Measurements from ENCODE around the gene MARK3.

MARK3 gene

DNA sequence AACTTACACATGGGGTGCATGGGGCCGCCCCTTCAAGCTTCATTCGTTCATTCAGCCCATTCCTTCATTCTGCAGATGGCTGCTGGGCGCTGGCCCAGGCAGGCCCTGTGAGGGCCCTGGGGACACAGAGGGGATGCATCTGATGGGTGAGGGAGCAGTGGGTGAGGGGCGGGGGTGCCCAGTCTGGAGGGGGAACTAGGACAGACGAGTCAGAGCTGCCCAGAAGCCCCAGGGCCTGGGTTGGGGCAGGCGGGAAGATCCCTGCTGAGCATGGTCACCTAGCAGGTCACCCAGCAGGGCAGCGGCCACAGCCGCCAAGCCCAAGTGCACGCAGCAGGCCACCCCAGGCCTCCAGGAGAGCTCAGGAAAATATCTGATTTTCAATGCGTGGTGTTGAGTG is 157.9 kb downstream of the MARK3 start:
- CTCF ChIA-PET, result interaction anchor here (0.5 to 3.1 kb wide), 3 partner anchors 18 to 612 kb away, joined by 3 to 13 read pairs (median 3); no protein-coding TSS in a partner anchor
- TF ChIP-seq BHLHE40 (IDR thresholded peaks at IDR 0.05; ENCODE audit: borderline replicate concordance) (no peak), FOXM1 (IDR thresholded peaks at IDR 0.05; ENCODE audit: borderline replicate concordance) (no peak), HDGF (IDR thresholded peaks at IDR 0.05; ENCODE audit: borderline replicate concordance) (no peak), TARDBP (IDR thresholded peaks at IDR 0.05) (no peak), SP1 (IDR thresholded peaks at IDR 0.05) (no peak), FOXK2 (IDR thresholded peaks at IDR 0.05) (no peak)
- DNase-seq (ENCODE audit: extremely low spot score), result no peak
- POLR2A ChIA-PET, result interaction anchor here (0.7 to 1.2 kb wide), 2 partner anchors 20 to 24 kb away, joined by 3 to 4 read pairs; partner anchors contain the start of gene CKB

DNA sequence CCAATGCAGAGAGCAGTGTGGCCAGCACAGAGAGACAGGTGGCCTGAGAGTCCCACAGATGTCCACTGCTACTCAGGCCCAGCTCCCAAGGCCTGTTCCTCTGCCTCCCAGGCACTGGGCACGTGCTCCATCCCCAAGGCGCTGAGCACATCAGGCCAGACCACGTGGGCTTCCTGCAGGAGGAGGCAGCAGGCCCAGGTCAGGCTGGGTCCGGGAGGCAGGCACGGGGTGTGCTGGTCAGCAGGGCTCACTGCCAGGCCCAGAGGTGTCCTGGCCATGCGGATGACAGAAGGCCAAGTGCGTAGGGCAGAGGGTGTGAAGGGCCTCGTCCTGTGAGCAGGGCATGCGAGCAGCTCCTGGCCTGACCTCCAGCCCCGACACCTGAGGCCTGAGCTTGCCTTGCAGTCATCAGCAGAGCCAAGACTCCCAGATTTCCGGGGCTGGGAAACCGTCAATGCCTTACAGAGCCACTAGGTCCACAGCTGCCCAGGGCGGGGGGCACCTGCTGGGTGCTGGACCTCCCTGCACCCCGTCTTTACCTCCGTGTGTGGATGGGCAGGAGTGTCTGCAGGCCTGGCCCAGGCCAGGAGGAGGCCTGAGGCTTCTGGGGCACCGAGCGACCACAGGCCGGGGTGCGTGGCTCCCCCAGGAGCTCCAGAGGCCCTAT is 158.6 kb downstream of the MARK3 start:
- ChIA-PET CTCF (interaction anchor here (1.2 to 3.1 kb wide), 2 partner anchors 18 to 25 kb away, joined by 3 to 13 read pairs; no protein-coding TSS in a partner anchor), POLR2A (interaction anchor here (0.7 kb wide), 1 partner anchor 25 kb away, joined by 3 read pairs; no protein-coding TSS in a partner anchor)
- TF ChIP-seq SP1 (IDR thresholded peaks at IDR 0.05) (no peak), FOXK2 (IDR thresholded peaks at IDR 0.05) (no peak), BHLHE40 (IDR thresholded peaks at IDR 0.05; ENCODE audit: borderline replicate concordance) (no peak), FOXA1 (IDR thresholded peaks at IDR 0.05) (no peak), CTBP1 (IDR thresholded peaks at IDR 0.05; ENCODE audit: borderline replicate concordance) (no peak), ARNT (IDR thresholded peaks at IDR 0.05) (no peak), TARDBP (IDR thresholded peaks at IDR 0.05) (no peak), LEF1 (IDR thresholded peaks at IDR 0.05; ENCODE audit: borderline replicate concordance) (no peak), L3MBTL2 (conservative IDR thresholded peaks at IDR 0.05) (no peak), FOXM1 (IDR thresholded peaks at IDR 0.05; ENCODE audit: borderline replicate concordance) (no peak), NFRKB (IDR thresholded peaks at IDR 0.05) (no peak), SUZ12 (IDR thresholded peaks at IDR 0.05) (no peak), ELF4 (IDR thresholded peaks at IDR 0.05) (no peak), HDGF (IDR thresholded peaks at IDR 0.05; ENCODE audit: borderline replicate concordance) (no peak), ZNF384 (IDR thresholded peaks at IDR 0.05) (no peak)
- TF ChIP-seq, protein P1, sequence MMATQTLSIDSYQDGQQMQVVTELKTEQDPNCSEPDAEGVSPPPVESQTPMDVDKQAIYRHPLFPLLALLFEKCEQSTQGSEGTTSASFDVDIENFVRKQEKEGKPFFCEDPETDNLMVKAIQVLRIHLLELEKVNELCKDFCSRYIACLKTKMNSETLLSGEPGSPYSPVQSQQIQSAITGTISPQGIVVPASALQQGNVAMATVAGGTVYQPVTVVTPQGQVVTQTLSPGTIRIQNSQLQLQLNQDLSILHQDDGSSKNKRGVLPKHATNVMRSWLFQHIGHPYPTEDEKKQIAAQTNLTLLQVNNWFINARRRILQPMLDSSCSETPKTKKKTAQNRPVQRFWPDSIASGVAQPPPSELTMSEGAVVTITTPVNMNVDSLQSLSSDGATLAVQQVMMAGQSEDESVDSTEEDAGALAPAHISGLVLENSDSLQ (IDR thresholded peaks at IDR 0.05), result no peak
- DNase-seq (ENCODE audit: extremely low spot score), result no peak

DNA sequence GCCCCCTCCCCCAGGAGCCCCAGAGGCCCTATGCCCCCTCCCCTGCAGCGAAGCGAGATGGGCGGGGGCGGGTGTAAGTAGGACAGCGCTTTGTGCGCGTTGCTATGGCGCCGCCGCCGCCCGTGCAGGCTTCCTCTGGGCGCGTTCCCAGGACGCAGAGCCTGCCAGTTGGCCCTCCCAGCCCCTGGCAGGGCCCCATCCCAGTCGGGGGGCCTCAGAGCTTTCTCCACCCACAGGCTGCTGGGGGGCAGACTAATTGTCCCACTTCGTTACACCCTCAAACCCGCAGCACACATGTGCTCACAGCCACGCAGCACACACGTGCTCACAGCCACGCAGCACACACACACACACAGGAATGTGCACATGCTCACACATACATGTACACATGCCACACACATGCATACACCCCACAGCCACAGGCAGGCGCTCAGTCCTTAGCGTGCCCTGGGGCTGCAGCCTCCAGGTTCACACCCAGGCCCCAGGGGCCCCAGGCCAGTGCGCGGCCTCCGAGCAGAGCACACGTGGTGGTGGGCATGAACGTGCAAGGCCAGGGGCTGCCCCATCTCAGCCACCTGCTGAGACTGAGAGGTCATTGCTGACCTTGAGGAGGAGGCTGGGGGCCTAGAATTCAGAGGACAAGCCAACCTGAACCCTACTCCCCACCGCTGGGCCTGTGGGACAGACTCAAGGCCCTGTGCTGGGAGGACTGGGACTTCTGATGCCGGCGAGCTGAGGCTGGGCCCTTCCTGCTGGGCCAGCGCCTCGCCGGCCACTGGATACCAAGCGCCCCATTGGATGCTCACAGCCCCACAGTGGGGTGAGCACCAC is 159.4 kb downstream of the MARK3 start:
- ChIA-PET POLR2A (interaction anchor here (1.8 to 2.6 kb wide), 2 partner anchors 23 to 26 kb away, joined by 14 to 16 read pairs; no protein-coding TSS in a partner anchor), CTCF (interaction anchor here (1.1 to 3.1 kb wide), 2 partner anchors 24 to 26 kb away, joined by 5 to 13 read pairs; no protein-coding TSS in a partner anchor)
- no peak for TF ChIP-seq BHLHE40 (IDR thresholded peaks at IDR 0.05; ENCODE audit: borderline replicate concordance)
- TF ChIP-seq TARDBP (IDR thresholded peaks at IDR 0.05), result no peak
- no peak for TF ChIP-seq SUZ12 (IDR thresholded peaks at IDR 0.05)
- TF ChIP-seq LEF1 (IDR thresholded peaks at IDR 0.05; ENCODE audit: borderline replicate concordance), result no peak
- no peak for TF ChIP-seq FOXM1 (IDR thresholded peaks at IDR 0.05; ENCODE audit: borderline replicate concordance)
- TF ChIP-seq NFRKB (IDR thresholded peaks at IDR 0.05), result no peak
- no peak for TF ChIP-seq FOXK2 (IDR thresholded peaks at IDR 0.05)
- TF ChIP-seq, protein P1 (IDR thresholded peaks at IDR 0.05), result no peak
- TF ChIP-seq HDGF (IDR thresholded peaks at IDR 0.05; ENCODE audit: borderline replicate concordance), result no peak
- no peak for TF ChIP-seq ARNT (IDR thresholded peaks at IDR 0.05)
- no peak for TF ChIP-seq CTBP1 (IDR thresholded peaks at IDR 0.05; ENCODE audit: borderline replicate concordance)
- no peak for TF ChIP-seq L3MBTL2 (conservative IDR thresholded peaks at IDR 0.05)
- TF ChIP-seq FOXA1 (IDR thresholded peaks at IDR 0.05), result no peak
- no peak for TF ChIP-seq ELF4 (IDR thresholded peaks at IDR 0.05)
- no peak for TF ChIP-seq SP1 (IDR thresholded peaks at IDR 0.05)
- no peak for TF ChIP-seq ZNF384 (IDR thresholded peaks at IDR 0.05)
- DNase-seq (ENCODE audit: extremely low spot score), result no peak

DNA sequence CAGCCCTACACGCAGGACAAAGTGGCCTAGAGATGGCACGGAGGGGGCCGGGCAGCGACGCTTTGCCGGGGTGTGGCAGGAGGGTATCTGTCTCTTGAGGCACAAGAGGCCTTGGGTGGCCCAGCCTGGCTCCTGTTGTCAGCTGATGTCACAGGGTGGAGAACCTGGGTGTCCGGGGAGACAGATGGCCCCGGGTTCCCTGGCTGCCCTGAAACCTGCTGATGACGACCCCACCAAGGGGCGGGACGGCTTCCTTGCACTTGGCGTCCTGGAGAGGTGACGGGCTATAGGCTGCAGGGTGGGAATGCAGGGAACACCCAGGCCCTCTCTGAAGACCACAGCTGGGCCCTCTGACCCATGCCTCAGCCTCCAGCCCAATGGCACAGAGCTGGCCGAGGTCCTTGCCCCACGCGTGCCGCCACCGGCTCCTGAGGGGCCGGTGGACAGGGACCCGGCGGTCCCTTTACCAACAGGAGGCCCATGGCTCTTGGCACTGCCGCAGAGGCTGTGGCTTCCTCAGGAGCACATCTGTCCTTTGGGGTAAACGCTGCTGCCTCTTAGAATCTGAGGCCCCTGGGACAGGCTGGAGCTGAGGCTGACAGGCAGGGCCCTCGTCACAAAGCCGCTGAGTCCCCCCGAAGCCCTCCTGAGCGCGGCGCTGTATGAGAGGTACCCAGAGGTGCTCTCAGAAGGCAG is 160.2 kb downstream of the MARK3 start:
- CTCF ChIA-PET, result interaction anchor here (1.1 to 2.4 kb wide), 3 partner anchors 16 to 27 kb away, joined by 3 to 26 read pairs (median 5); no protein-coding TSS in a partner anchor
- DNase-seq (ENCODE audit: extremely low spot score), result no peak
- POLR2A ChIA-PET, result interaction anchor here (0.7 to 2.6 kb wide), 3 partner anchors 18 to 27 kb away, joined by 3 to 16 read pairs (median 14); no protein-coding TSS in a partner anchor
- TF ChIP-seq ELF4 (IDR thresholded peaks at IDR 0.05) (no peak), L3MBTL2 (conservative IDR thresholded peaks at IDR 0.05) (no peak), HDGF (IDR thresholded peaks at IDR 0.05; ENCODE audit: borderline replicate concordance) (no peak), SP1 (IDR thresholded peaks at IDR 0.05) (no peak), SUZ12 (IDR thresholded peaks at IDR 0.05) (no peak)

DNA sequence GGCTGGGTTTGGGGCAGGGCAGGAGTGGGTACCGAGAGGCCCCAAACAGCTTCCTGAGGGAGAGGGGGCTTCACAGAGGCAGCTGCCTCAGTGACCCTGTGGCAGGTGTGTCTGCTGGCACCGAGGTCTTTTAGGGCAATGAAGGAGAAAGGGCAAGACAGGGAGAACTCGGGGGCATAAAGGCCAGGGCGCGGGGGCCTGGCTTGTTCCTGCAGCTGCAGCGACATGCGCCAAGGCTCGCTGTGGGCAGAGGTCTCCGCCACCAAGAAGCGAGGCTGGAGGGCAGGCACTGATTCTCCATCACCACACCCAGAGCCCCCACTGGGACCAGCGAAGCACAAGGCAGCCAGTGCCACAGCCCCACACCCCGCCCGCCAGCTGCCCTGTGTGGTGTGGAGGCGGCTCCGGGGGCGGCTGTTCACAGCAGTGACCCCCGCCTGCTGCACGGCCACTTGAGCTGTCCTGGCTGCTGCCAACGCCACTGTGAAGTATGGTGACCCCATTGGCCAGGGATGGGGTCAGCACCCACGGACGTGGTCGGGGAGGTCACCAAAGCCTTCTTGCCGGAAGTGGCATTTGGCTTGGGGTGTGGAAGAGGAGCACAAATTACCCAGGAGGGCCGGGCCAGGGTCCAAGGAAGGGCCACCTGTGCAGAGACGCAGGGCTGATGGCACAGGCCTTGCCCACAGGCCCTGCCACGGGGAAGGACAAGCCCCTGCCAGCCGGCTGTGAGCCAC is 160.9 kb downstream of the MARK3 start:
- no peak for DNase-seq (ENCODE audit: extremely low spot score)
- no peak for TF ChIP-seq TARDBP (IDR thresholded peaks at IDR 0.05)
- TF ChIP-seq NFRKB (IDR thresholded peaks at IDR 0.05), result no peak
- TF ChIP-seq, protein P1 (IDR thresholded peaks at IDR 0.05), result no peak
- TF ChIP-seq CTBP1 (IDR thresholded peaks at IDR 0.05; ENCODE audit: borderline replicate concordance), result no peak
- no peak for TF ChIP-seq LEF1 (IDR thresholded peaks at IDR 0.05; ENCODE audit: borderline replicate concordance)
- no peak for TF ChIP-seq SUZ12 (IDR thresholded peaks at IDR 0.05)
- TF ChIP-seq SP1 (IDR thresholded peaks at IDR 0.05), result no peak
- TF ChIP-seq ZNF384 (IDR thresholded peaks at IDR 0.05), result no peak
- TF ChIP-seq HDGF (IDR thresholded peaks at IDR 0.05; ENCODE audit: borderline replicate concordance), result no peak
- no peak for TF ChIP-seq L3MBTL2 (conservative IDR thresholded peaks at IDR 0.05)
- no peak for TF ChIP-seq ARNT (IDR thresholded peaks at IDR 0.05)
- TF ChIP-seq FOXM1 (IDR thresholded peaks at IDR 0.05; ENCODE audit: borderline replicate concordance), result no peak
- TF ChIP-seq BHLHE40 (IDR thresholded peaks at IDR 0.05; ENCODE audit: borderline replicate concordance), result no peak
- no peak for TF ChIP-seq FOXA1 (IDR thresholded peaks at IDR 0.05)
- TF ChIP-seq ELF4 (IDR thresholded peaks at IDR 0.05), result no peak
- no peak for TF ChIP-seq FOXK2 (IDR thresholded peaks at IDR 0.05)
- CTCF ChIA-PET, result interaction anchor here (0.7 to 2.4 kb wide), 4 partner anchors 15 to 28 kb away, joined by 3 to 26 read pairs (median 4); no protein-coding TSS in a partner anchor
- POLR2A ChIA-PET, result interaction anchor here (0.7 to 2.6 kb wide), 3 partner anchors 18 to 27 kb away, joined by 3 to 16 read pairs (median 14); no protein-coding TSS in a partner anchor

Data from HEK293T (cell line).